GM19035 (cell line): ENCODE measurements around the gene NUDT4.
"Not testable (repeated sequence)": the region's sequence is repeated elsewhere in the genome, so short reads cannot be mapped to it uniquely, and the experiment has no call there.

Experiments used
- ATAC-seq: cut with Tn5 transposase; IDR thresholded peaks from one replicate; pipeline ENCODE4 v1.9.1; 2021; ENCODE audit not compliant: unreplicated experiment

Gene NUDT4

GRCh38 chr12:93399183-93399863 is 21.6 kb downstream of the NUDT4 start:
- ATAC-seq: peak; percentile 90

GRCh38 chr12:93402333-93403311 is 24.9 kb downstream of the NUDT4 start:
- ATAC-seq: no peak

GRCh38 chr12:93403988-93404803 is 26.5 kb downstream of the NUDT4 start:
- ATAC-seq: no peak

- ATAC-seq: no peak
Measured at GRCh38 chr12:93404961-93405849, 27.5 kb downstream of the NUDT4 start.

GRCh38 chr12:93407054-93407962 is 29.6 kb downstream of the NUDT4 start:
- ATAC-seq: no peak

- no peak for ATAC-seq
Measured at GRCh38 chr12:93407963-93408283, 30.2 kb downstream of the NUDT4 start.

- no peak for ATAC-seq
Measured at GRCh38 chr12:93408813-93409212, 31.1 kb downstream of the NUDT4 start.

- not testable (repeated sequence) for ATAC-seq
Measured at GRCh38 chr12:93409343-93410187, 31.8 kb downstream of the NUDT4 start.

- not testable (repeated sequence) for ATAC-seq
Measured at GRCh38 chr12:93411060-93411459, 33.3 kb downstream of the NUDT4 start.

- ATAC-seq: not testable (repeated sequence)
Measured at GRCh38 chr12:93412396-93412795, 34.7 kb downstream of the NUDT4 start.

- no peak for ATAC-seq
Measured at GRCh38 chr12:93413064-93413463, 35.3 kb downstream of the NUDT4 start.

- no peak for ATAC-seq
Measured at GRCh38 chr12:93415723-93416464, 38.2 kb downstream of the NUDT4 start.

GRCh38 chr12:93417967-93418480 is 40.3 kb downstream of the NUDT4 start:
- ATAC-seq: no peak

- no peak for ATAC-seq
Measured at GRCh38 chr12:93419388-93420034, 41.8 kb downstream of the NUDT4 start.

GRCh38 chr12:93422050-93422449 is 44.3 kb downstream of the NUDT4 start:
- no peak for ATAC-seq

- no peak for ATAC-seq
Measured at GRCh38 chr12:93425736-93426411, 48.1 kb downstream of the NUDT4 start.
